ENCODE measurements around the gene DYDC1. TPM values are rescaled to one million over a fixed set of nuclear protein-coding genes. Genes with fewer than 3 reads are reported as not detected.

Gene DYDC1
- total RNA-seq = not detected

DNA sequence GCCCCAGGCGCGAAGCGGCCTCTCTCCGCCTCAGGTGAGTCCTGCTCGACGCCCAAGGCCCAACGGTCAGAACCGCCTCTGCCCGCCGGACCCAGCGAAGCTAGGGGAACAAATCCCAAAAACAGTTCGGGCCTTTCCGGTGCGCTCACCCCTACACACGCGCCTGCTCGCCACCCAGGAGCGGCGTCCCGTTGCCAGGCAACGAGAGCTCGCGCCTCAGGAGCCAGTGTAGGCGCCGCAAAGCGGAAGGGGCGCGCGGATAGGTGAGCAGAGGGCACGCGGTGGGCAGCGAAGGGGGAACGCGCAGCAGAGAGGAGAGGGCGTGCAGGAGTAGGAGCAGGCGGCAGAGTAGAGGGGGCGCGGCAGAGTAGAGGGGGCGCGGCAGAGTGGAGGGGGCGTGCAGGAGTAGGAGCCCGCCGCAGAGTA lies at the start of gene DYDC1, which contains the start of gene DYDC2:
DYDC1 (minus strand) TSS at position 193 of the 426 bp plus-strand sequence. CDS start 4,154 bp downstream, outside the sequence.
DYDC2 (plus strand) TSS at position 219 of the 426 bp plus-strand sequence. CDS start 5,663 bp downstream, outside the sequence.
- H3K36me3 ChIP-seq = no peaks in the 10 kb centered on the region
- peaks cover 0 to 11% of the 10 kb centered on the region in 2 donors for H3K4me1 ChIP-seq
- H3K27ac ChIP-seq = no peak within 1 kb of the TSS
- peak in 1 of 2 donors; percentile 24 for DNase-seq
- TF ChIP-seq, protein P1, sequence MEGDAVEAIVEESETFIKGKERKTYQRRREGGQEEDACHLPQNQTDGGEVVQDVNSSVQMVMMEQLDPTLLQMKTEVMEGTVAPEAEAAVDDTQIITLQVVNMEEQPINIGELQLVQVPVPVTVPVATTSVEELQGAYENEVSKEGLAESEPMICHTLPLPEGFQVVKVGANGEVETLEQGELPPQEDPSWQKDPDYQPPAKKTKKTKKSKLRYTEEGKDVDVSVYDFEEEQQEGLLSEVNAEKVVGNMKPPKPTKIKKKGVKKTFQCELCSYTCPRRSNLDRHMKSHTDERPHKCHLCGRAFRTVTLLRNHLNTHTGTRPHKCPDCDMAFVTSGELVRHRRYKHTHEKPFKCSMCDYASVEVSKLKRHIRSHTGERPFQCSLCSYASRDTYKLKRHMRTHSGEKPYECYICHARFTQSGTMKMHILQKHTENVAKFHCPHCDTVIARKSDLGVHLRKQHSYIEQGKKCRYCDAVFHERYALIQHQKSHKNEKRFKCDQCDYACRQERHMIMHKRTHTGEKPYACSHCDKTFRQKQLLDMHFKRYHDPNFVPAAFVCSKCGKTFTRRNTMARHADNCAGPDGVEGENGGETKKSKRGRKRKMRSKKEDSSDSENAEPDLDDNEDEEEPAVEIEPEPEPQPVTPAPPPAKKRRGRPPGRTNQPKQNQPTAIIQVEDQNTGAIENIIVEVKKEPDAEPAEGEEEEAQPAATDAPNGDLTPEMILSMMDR (IDR thresholded peaks at IDR 0.05) = no peak
- TF ChIP-seq POLR2A (IDR thresholded peaks at IDR 0.05) = no peak
- H3K27me3 ChIP-seq = no peaks in the 10 kb centered on the region
- H3K4me3 ChIP-seq = peak within 1 kb of the TSS; percentile 19 to 29
- no peaks in the 10 kb centered on the region for H3K9me3 ChIP-seq
- intact Hi-C loops (cut with DNase I; ENCODE audit: low total_unique reads) = no loop called here

DNA sequence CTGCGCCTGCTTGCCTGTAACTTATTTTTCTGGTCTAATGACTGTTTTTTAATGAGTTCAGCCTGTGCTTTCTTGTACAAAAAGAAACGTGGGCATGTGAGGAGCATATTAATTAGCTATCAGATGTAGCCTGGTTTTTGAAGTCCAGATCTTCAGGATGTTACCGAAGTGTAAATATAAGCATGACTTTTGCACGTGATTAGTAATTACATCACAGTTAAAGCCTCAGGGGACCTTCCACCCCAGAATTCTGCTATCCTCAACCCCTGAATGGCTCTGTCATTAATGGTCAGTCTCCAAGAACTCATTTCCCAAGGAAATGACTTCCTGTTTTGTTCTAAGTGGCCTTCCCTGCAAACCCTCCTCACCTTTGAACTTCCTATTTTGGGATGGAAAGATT lies 49.6 kb upstream of the DYDC1 start:
- Histone ChIP-seq H3K27me3 (no peaks in the 10 kb centered on the region), H3K4me3 (no peak overlapping the region), H3K4me1 (peaks cover 0 to 4% of the 10 kb centered on the region in 2 donors), H3K36me3 (no peaks in the 10 kb centered on the region), H3K27ac (no peak overlapping the region), H3K9me3 (no peaks in the 10 kb centered on the region)
- intact Hi-C loops (cut with DNase I; ENCODE audit: low total_unique reads) = no loop called here
- DNase-seq = no peak
- TF ChIP-seq, protein P1 (IDR thresholded peaks at IDR 0.05) = no peak
- no peak for TF ChIP-seq POLR2A (IDR thresholded peaks at IDR 0.05)

DNA sequence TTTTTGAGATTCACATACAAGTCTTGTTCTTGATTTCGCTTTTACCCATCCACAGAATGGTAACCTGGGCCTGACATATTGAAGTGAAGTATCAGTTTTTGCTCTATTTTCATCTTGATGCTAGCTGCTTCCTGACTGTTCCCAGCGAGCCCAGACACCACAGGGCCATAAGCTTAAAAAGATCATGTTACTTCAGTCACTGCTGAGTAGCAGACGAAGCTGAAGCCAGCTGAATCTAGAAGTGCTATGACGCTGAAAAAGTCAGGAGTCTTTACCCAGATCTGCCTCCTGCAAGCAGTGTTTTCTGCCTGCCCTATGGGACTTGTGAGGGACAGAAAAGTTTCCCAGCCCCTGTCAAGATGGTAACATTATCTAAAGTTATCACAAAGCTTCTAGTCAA lies 49.1 kb upstream of the DYDC1 start:
- peaks cover 0 to 4% of the 10 kb centered on the region in 2 donors for H3K4me1 ChIP-seq
- no peak overlapping the region for H3K4me3 ChIP-seq
- intact Hi-C loops (cut with DNase I; ENCODE audit: low total_unique reads) = no loop called here
- no peak overlapping the region for H3K27ac ChIP-seq
- H3K9me3 ChIP-seq = no peaks in the 10 kb centered on the region
- no peaks in the 10 kb centered on the region for H3K36me3 ChIP-seq
- DNase-seq = no peak
- TF ChIP-seq POLR2A (IDR thresholded peaks at IDR 0.05) = no peak
- TF ChIP-seq, protein P1 (IDR thresholded peaks at IDR 0.05) = no peak
- H3K27me3 ChIP-seq = no peaks in the 10 kb centered on the region

DNA sequence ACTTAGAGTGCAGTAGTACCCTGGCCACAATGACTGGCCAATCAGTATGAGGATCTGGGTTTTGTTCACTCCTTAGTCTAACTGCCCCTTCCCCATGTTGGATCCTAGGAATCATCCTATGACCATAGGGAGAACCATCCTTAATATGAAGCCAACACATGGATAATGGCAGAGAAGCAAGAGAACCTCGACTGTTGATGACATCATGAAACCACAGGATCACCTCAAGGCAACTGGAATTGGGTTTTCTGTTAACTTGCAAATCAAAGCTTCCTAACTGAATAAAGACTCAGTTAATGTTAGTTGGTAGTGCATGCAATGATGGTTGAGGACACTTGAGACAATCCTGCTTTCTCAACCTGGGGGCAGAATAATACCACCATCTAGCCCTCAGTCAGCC lies 48.5 kb upstream of the DYDC1 start:
- Histone ChIP-seq H3K4me3 (no peak overlapping the region), H3K27me3 (no peaks in the 10 kb centered on the region), H3K4me1 (peaks cover 0 to 2% of the 10 kb centered on the region in 2 donors), H3K27ac (no peak overlapping the region), H3K36me3 (no peaks in the 10 kb centered on the region), H3K9me3 (no peaks in the 10 kb centered on the region)
- DNase-seq = no peak
- intact Hi-C loops (cut with DNase I; ENCODE audit: low total_unique reads) = no loop called here
- no peak for TF ChIP-seq POLR2A (IDR thresholded peaks at IDR 0.05)
- TF ChIP-seq, protein P1 (IDR thresholded peaks at IDR 0.05) = no peak

DNA sequence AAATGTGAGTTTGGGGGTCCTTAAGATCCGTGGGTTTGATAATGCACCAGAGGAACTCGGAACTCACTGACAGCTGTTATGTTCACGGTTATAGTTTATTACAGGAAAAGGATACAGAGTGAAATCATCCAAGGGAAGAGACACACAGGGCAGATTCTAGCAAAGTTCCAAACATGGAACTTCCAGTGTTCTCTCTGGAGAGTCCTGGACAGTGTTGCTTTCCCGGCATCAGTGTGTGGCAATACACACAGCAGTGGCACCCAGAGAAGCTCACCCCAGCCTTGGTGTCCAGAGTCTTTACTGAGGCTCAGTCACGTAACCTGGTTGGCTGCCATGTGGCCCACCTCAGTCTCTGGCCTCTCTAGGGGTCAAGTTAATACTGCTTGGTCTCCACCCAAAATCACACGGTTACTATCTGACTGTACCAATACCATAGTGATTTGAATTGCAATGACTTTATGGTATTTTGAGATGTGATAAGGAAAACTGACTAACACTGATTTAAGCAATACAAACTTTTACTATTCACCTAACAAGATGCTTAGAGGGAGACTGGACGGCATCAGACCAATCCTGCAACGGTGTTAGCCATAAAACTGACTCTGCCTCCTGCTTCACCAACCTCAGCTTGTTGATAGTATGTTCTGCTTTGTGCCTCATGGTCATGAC lies 43.7 kb upstream of the DYDC1 start:
- Histone ChIP-seq H3K36me3 (no peaks in the 10 kb centered on the region), H3K4me1 (no peaks in the 10 kb centered on the region), H3K4me3 (no peak overlapping the region), H3K9me3 (no peaks in the 10 kb centered on the region), H3K27me3 (no peaks in the 10 kb centered on the region), H3K27ac (no peak overlapping the region)
- intact Hi-C loops (cut with DNase I; ENCODE audit: low total_unique reads) = no loop called here
- no peak for DNase-seq
- TF ChIP-seq, protein P1 (IDR thresholded peaks at IDR 0.05) = no peak
- TF ChIP-seq POLR2A (IDR thresholded peaks at IDR 0.05) = no peak
